Activated CD4-positive, alpha-beta T cell treated with anti-CD3 and anti-CD28 coated beads, Interleukin-2, amount 10 ng/mL, durations not matched to agents 7 days and 5 days (primary cell): Measurements from ENCODE around the gene GBP4. TPM values are rescaled to one million over a fixed set of nuclear protein-coding genes. Genes with fewer than 3 reads are reported as not detected.

Experiments used
- CTCF ChIA-PET: fragments of 350-600 bp; sonication (Branson Sonifier 250); formaldehyde crosslinking; loops from one replicate; lab custom pipeline; 2021; ENCODE audit warnings: antibody characterized with exemption; lab: Charles Lee
- POLR2A ChIA-PET: fragments of 350-600 bp; sonication (Branson Sonifier 250); formaldehyde crosslinking; loops from one replicate; lab custom pipeline; 2021; ENCODE audit warnings: antibody characterized with exemption; lab: Charles Lee
- DNase-seq: peaks from one replicate; pipeline ENCODE4 v3.0.0-alpha.2; 2020
- H3K27ac Mint-ChIP-seq: one replicate; pipeline ENCODE4 v1.8.0; 2021; ENCODE audit warnings: mild to moderate bottlenecking, moderate library complexity, mixed read lengths
- H3K27me3 Mint-ChIP-seq: one replicate; pipeline ENCODE4 v1.8.0; 2021; ENCODE audit warnings: mixed read lengths
- H3K36me3 Mint-ChIP-seq: one replicate; pipeline ENCODE4 v1.8.0; 2021; ENCODE audit warnings: low read depth, mixed read lengths
- H3K4me1 Mint-ChIP-seq: one replicate; pipeline ENCODE4 v1.8.0; 2021; ENCODE audit warnings: mixed read lengths
- H3K4me3 Mint-ChIP-seq: one replicate; pipeline ENCODE4 v1.8.0; 2021; ENCODE audit warnings: mild to moderate bottlenecking, moderate library complexity, mixed read lengths
- H3K9me3 Mint-ChIP-seq: one replicate; pipeline ENCODE4 v1.8.0; 2021; ENCODE audit warnings: mixed read lengths
- total RNA-seq, 2 experiments: library from RNA; stranded (reverse); gene quantifications; one replicate each; pipeline ENCODE4 v1.2.3, GENCODE V29; 2021

The GBP4 gene
- total RNA-seq, 2 experiments from 2014 or later, result 120 to 129 TPM

GRCh38 chr1:89199525-89200031, 836 bp upstream of the GBP4 start:
- POLR2A ChIA-PET, result interaction anchor here (1.0 kb wide), 1 partner anchor 73 kb away, joined by 4 read pairs; no protein-coding TSS in a partner anchor
- CTCF ChIA-PET, result interaction anchor here (0.8 to 1.8 kb wide), 5 partner anchors 15 to 243 kb away, joined by 3 read pairs; no protein-coding TSS in a partner anchor
- Mint-ChIP-seq H3K27ac (peak overlapping the region; percentile 95), H3K4me1 (peaks cover 62% of the 10 kb centered on the region), H3K9me3 (peaks cover 14% of the 10 kb centered on the region), H3K36me3 (peaks cover 69% of the 10 kb centered on the region), H3K4me3 (peak overlapping the region; percentile 90), H3K27me3 (no peaks in the 10 kb centered on the region)
- DNase-seq, result no peak

GRCh38 chr1:89198081-89198480, 661 bp downstream of the GBP4 start:
- Mint-ChIP-seq H3K27me3 (no peaks in the 10 kb centered on the region), H3K36me3 (peaks cover 66% of the 10 kb centered on the region), H3K4me1 (peaks cover 68% of the 10 kb centered on the region), H3K9me3 (peaks cover 2% of the 10 kb centered on the region), H3K27ac (peak overlapping the region; percentile 95), H3K4me3 (peak overlapping the region; percentile 90)
- DNase-seq, result no peak
- CTCF ChIA-PET, result interaction anchor here (0.9 to 1.8 kb wide), 5 partner anchors 14 to 185 kb away, joined by 3 to 4 read pairs (median 3); no protein-coding TSS in a partner anchor
- POLR2A ChIA-PET, result interaction anchor here (0.6 kb wide), 1 partner anchor 129 kb away, joined by 3 read pairs; no protein-coding TSS in a partner anchor

GRCh38 chr1:89195476-89195875, 3.3 kb downstream of the GBP4 start:
- Mint-ChIP-seq H3K36me3 (peaks cover 69% of the 10 kb centered on the region), H3K4me3 (peak overlapping the region; percentile 55), H3K27ac (peak overlapping the region; percentile 69), H3K4me1 (peaks cover 66% of the 10 kb centered on the region), H3K9me3 (no peaks in the 10 kb centered on the region), H3K27me3 (no peaks in the 10 kb centered on the region)
- ChIA-PET POLR2A (no interaction called here), CTCF (no interaction called here)
- no peak for DNase-seq

GRCh38 chr1:89191314-89191713, 7.4 kb downstream of the GBP4 start:
- Mint-ChIP-seq H3K4me3 (no peak overlapping the region), H3K27ac (no peak overlapping the region), H3K27me3 (no peaks in the 10 kb centered on the region), H3K9me3 (no peaks in the 10 kb centered on the region), H3K36me3 (peaks cover 91% of the 10 kb centered on the region), H3K4me1 (peaks cover 63% of the 10 kb centered on the region)
- ChIA-PET CTCF (no interaction called here), POLR2A (no interaction called here)
- no peak for DNase-seq

GRCh38 chr1:89190017-89190416, 8.7 kb downstream of the GBP4 start:
- Mint-ChIP-seq H3K9me3 (no peaks in the 10 kb centered on the region), H3K27ac (no peak overlapping the region), H3K27me3 (no peaks in the 10 kb centered on the region), H3K4me3 (no peak overlapping the region), H3K36me3 (peaks cover 92% of the 10 kb centered on the region), H3K4me1 (peaks cover 50% of the 10 kb centered on the region)
- DNase-seq, result no peak
- ChIA-PET POLR2A (interaction anchor here (0.6 kb wide), 1 partner anchor 59 kb away, joined by 5 read pairs; no protein-coding TSS in a partner anchor), CTCF (interaction anchor here (1.1 kb wide), 1 partner anchor 9 kb away, joined by 3 read pairs; no protein-coding TSS in a partner anchor)

GRCh38 chr1:89179343-89179742, 19.4 kb downstream of the GBP4 start:
- no peak overlapping the region for H3K4me3 Mint-ChIP-seq
- H3K4me1 Mint-ChIP-seq, result peaks cover 11% of the 10 kb centered on the region
- no peak for DNase-seq
- H3K36me3 Mint-ChIP-seq, result peaks cover 38% of the 10 kb centered on the region
- no peaks in the 10 kb centered on the region for H3K27me3 Mint-ChIP-seq
- peaks cover 16% of the 10 kb centered on the region for H3K9me3 Mint-ChIP-seq
- H3K27ac Mint-ChIP-seq, result peak overlapping the region; percentile 62
- ChIA-PET CTCF (interaction anchor here (1.0 kb wide), 1 partner anchor 182 kb away, joined by 3 read pairs; no protein-coding TSS in a partner anchor), POLR2A (interaction anchor here (0.6 kb wide), 1 partner anchor 176 kb away, joined by 4 read pairs; no protein-coding TSS in a partner anchor)

- H3K4me1 Mint-ChIP-seq, result peaks cover 11% of the 10 kb centered on the region
- H3K9me3 Mint-ChIP-seq, result peaks cover 8% of the 10 kb centered on the region
- POLR2A ChIA-PET, result no interaction called here
- CTCF ChIA-PET, result interaction anchor here (0.7 kb wide), 1 partner anchor 10 kb away, joined by 3 read pairs; no protein-coding TSS in a partner anchor
- no peaks in the 10 kb centered on the region for H3K27me3 Mint-ChIP-seq
- H3K4me3 Mint-ChIP-seq, result no peak overlapping the region
- DNase-seq, result no peak
- H3K36me3 Mint-ChIP-seq, result peaks cover 18% of the 10 kb centered on the region
- peak overlapping the region; percentile 43 for H3K27ac Mint-ChIP-seq
Observed at GRCh38 chr1:89176971-89177370, 21.8 kb downstream of the GBP4 start.

- Mint-ChIP-seq H3K4me1 (peaks cover 15% of the 10 kb centered on the region), H3K27me3 (no peaks in the 10 kb centered on the region), H3K36me3 (peaks cover 11% of the 10 kb centered on the region), H3K4me3 (no peak within 1 kb of the TSS), H3K27ac (peak within 1 kb of the TSS; percentile 43), H3K9me3 (peaks cover 8% of the 10 kb centered on the region)
- ChIA-PET POLR2A (no interaction called here), CTCF (interaction anchor here (0.6 to 0.7 kb wide), 2 partner anchors 13 to 209 kb away, joined by 3 to 4 read pairs; no protein-coding TSS in a partner anchor)
- DNase-seq, result no peak
Observed at GRCh38 chr1:89175601-89176256, 23.0 kb downstream of the GBP4 start, which contains the start of gene GBP7. Gene GBP7, minus strand, starts transcription at chr1:89176003. Its CDS starts 4,068 bp downstream, at chr1:89171935.

- H3K27ac Mint-ChIP-seq, result no peak overlapping the region
- no peak overlapping the region for H3K4me3 Mint-ChIP-seq
- peaks cover 7% of the 10 kb centered on the region for H3K36me3 Mint-ChIP-seq
- CTCF ChIA-PET, result no interaction called here
- DNase-seq, result no peak
- no peaks in the 10 kb centered on the region for H3K27me3 Mint-ChIP-seq
- H3K9me3 Mint-ChIP-seq, result peaks cover 13% of the 10 kb centered on the region
- POLR2A ChIA-PET, result no interaction called here
- H3K4me1 Mint-ChIP-seq, result peaks cover 17% of the 10 kb centered on the region
Observed at GRCh38 chr1:89174491-89174890, 24.3 kb downstream of the GBP4 start.

GRCh38 chr1:89172468-89173143, 26.1 kb downstream of the GBP4 start:
- H3K27ac Mint-ChIP-seq, result no peak overlapping the region
- DNase-seq, result no peak
- POLR2A ChIA-PET, result no interaction called here
- H3K4me1 Mint-ChIP-seq, result peaks cover 17% of the 10 kb centered on the region
- no peaks in the 10 kb centered on the region for H3K27me3 Mint-ChIP-seq
- H3K36me3 Mint-ChIP-seq, result peaks cover 4% of the 10 kb centered on the region
- CTCF ChIA-PET, result interaction anchor here (0.9 kb wide), 1 partner anchor 26 kb away, joined by 3 read pairs; the partner anchor contains the start of gene GBP4
- H3K4me3 Mint-ChIP-seq, result no peak overlapping the region
- H3K9me3 Mint-ChIP-seq, result peaks cover 15% of the 10 kb centered on the region

- ChIA-PET CTCF (interaction anchor here (0.6 kb wide), 1 partner anchor 16 kb away, joined by 3 read pairs; no protein-coding TSS in a partner anchor), POLR2A (no interaction called here)
- Mint-ChIP-seq H3K9me3 (peaks cover 15% of the 10 kb centered on the region), H3K36me3 (peaks cover 4% of the 10 kb centered on the region), H3K27ac (no peak overlapping the region), H3K4me1 (peaks cover 6% of the 10 kb centered on the region), H3K27me3 (no peaks in the 10 kb centered on the region), H3K4me3 (no peak overlapping the region)
- DNase-seq, result no peak
Observed at GRCh38 chr1:89171067-89171438, 27.7 kb downstream of the GBP4 start.

GRCh38 chr1:89170170-89171066, 28.3 kb downstream of the GBP4 start:
- H3K4me3 Mint-ChIP-seq, result no peak overlapping the region
- CTCF ChIA-PET, result interaction anchor here (0.6 kb wide), 1 partner anchor 15 kb away, joined by 3 read pairs; no protein-coding TSS in a partner anchor

More at GRCh38 chr1:89170170-89171066, 28.3 kb downstream of the GBP4 start:
- H3K36me3 Mint-ChIP-seq, result peaks cover 4% of the 10 kb centered on the region
- no peak overlapping the region for H3K27ac Mint-ChIP-seq
- H3K27me3 Mint-ChIP-seq, result no peaks in the 10 kb centered on the region
- DNase-seq, result no peak
- POLR2A ChIA-PET, result no interaction called here
- peaks cover 15% of the 10 kb centered on the region for H3K9me3 Mint-ChIP-seq
- H3K4me1 Mint-ChIP-seq, result peaks cover 6% of the 10 kb centered on the region
